Liver (tissue), 9 donors: ENCODE results near the gene TAS2R20. TPM values are rescaled to one million over a fixed set of nuclear protein-coding genes. Genes with fewer than 3 reads are reported as not detected.
"Not testable (repeated sequence)": the region's sequence is repeated elsewhere in the genome, so short reads cannot be mapped to it uniquely, and the experiment has no call there.

Experiments used
- DNase-seq: peaks from one replicate; pipeline ENCODE4 v3.0.0-alpha.2; 2017; ENCODE audit warnings: low spot score
- H3K27ac ChIP-seq, 2 donors: one replicate each; pipeline ENCODE4 v1.7.0; 2013; ENCODE audit warnings: inconsistent platforms in 2 of 2, low read length in 2 of 2, control low read depth in 1 of 2, low read depth in 1 of 2, mild to moderate bottlenecking in 1 of 2
- H3K27me3 ChIP-seq, 4 donors: one replicate each; pipeline versions ENCODE4 v1.6.1 to v1.7.0; 2013; ENCODE audit warnings: low read length in 3 of 4, inconsistent platforms in 1 of 4, mild to moderate bottlenecking in 1 of 4, moderate library complexity in 1 of 4; ENCODE audit not compliant: control insufficient read depth in 4 of 4, insufficient read depth in 4 of 4
- H3K36me3 ChIP-seq, 4 donors: one replicate each; pipeline versions ENCODE4 v1.6.1 to v1.7.0; 2013; ENCODE audit warnings: low read length in 3 of 4, mild to moderate bottlenecking in 3 of 4, low read depth in 1 of 4, moderate library complexity in 1 of 4; ENCODE audit not compliant: control insufficient read depth in 4 of 4, insufficient read depth in 3 of 4
- H3K4me1 ChIP-seq, 4 donors: one replicate each; pipeline versions ENCODE4 v1.6.1 to v1.7.0; 2013; ENCODE audit warnings: low read length in 3 of 4, mild to moderate bottlenecking in 3 of 4, moderate library complexity in 1 of 4; ENCODE audit not compliant: control insufficient read depth in 4 of 4, insufficient read depth in 4 of 4
- H3K4me3 ChIP-seq, 3 donors: one replicate each; pipeline versions ENCODE4 v1.6.1 to v1.7.0; 2013; ENCODE audit warnings: low read length in 3 of 3, control low read depth in 1 of 3, low read depth in 1 of 3, mild to moderate bottlenecking in 1 of 3
- H3K9ac ChIP-seq, 2 donors: one replicate each; pipeline ENCODE4 v1.7.0; 2013; ENCODE audit warnings: low read length in 2 of 2, mild to moderate bottlenecking in 2 of 2, moderate library complexity in 2 of 2, control low read depth in 1 of 2, low read depth in 1 of 2
- H3K9me3 ChIP-seq, 4 donors: one replicate each; pipeline versions ENCODE4 v1.6.1 to v1.7.0; 2013; ENCODE audit warnings: low read length in 3 of 4; ENCODE audit not compliant: control insufficient read depth in 4 of 4
- ATF3 ChIP-seq: IDR thresholded peaks from 2 replicates; pipeline ENCODE4 v1.6.1; 2016; ENCODE audit warnings: antibody characterized with exemption
- EGR1 ChIP-seq, 2 donors: IDR thresholded peaks; 2 replicates each; pipeline ENCODE4 v1.6.1; 2016 to 2018; ENCODE audit warnings: antibody characterized with exemption in 2 of 2, low read depth in 2 of 2
- GABPA ChIP-seq, 2 donors: IDR thresholded peaks in 1 of 2; conservative IDR thresholded peaks in 1 of 2; 2 replicates each; pipeline ENCODE4 v1.6.1; 2016; ENCODE audit warnings: antibody characterized with exemption in 2 of 2, mild to moderate bottlenecking in 1 of 2, moderate library complexity in 1 of 2
- RAD21 ChIP-seq, 2 donors: IDR thresholded peaks; 2 replicates each; pipeline ENCODE4 v1.6.1; 2016; ENCODE audit warnings: antibody characterized with exemption in 2 of 2, mild to moderate bottlenecking in 2 of 2
- REST ChIP-seq: IDR thresholded peaks from 2 replicates; pipeline ENCODE4 v1.6.1; 2016; ENCODE audit warnings: antibody characterized with exemption, mild to moderate bottlenecking
- RXRA ChIP-seq, 2 donors: IDR thresholded peaks; 2 replicates each; pipeline ENCODE4 v1.6.1; 2017 to 2018; ENCODE audit warnings: antibody characterized with exemption in 2 of 2, mild to moderate bottlenecking in 1 of 2
- SP1 ChIP-seq: IDR thresholded peaks from 2 replicates; pipeline ENCODE4 v1.6.1; 2018; ENCODE audit warnings: antibody characterized with exemption, mild to moderate bottlenecking
- TAF1 ChIP-seq: conservative IDR thresholded peaks from 2 replicates; pipeline ENCODE4 v1.6.1; 2016; ENCODE audit warnings: antibody characterized with exemption, mild to moderate bottlenecking
- YY1 ChIP-seq: IDR thresholded peaks from 2 replicates; pipeline ENCODE4 v1.6.1; 2016; ENCODE audit warnings: antibody characterized with exemption, mild to moderate bottlenecking
- WGBS: extraction: QIAGEN DNeasy Blood & Tissue Kit; methylation state at CpG from one replicate; pipeline ENCODE4 v1.1.7; 2013; 5-methylcytosine and 5-hydroxymethylcytosine counted together
- polyA plus RNA-seq, 2 donors: library from polyadenylated mRNA; stranded (reverse) in 1 of 2; unstranded in 1 of 2; fragments of 200-250 nt in 1 of 2; fragments of >200 nt in 1 of 2; fragmentation: Nextera tagmentation in 1 of 2; extraction: Ambion mirVana in 1 of 2; gene quantifications; one replicate each; pipeline versions ENCODE4 v1.2.1 to v1.2.3, GENCODE V29; 2013 to 2015
- total RNA-seq, 2 donors: library from RNA; depleted of rRNA; stranded (reverse); fragments of >200 nt; gene quantifications; one replicate each; pipeline ENCODE4 v1.2.3, GENCODE V29; 2014
- TF ChIP-seq, protein P1 (sequence below): IDR thresholded peaks from 2 replicates; pipeline ENCODE4 v1.6.1; 2016; ENCODE audit warnings: antibody characterized with exemption
- TF ChIP-seq, protein P2 (sequence below): IDR thresholded peaks from 2 replicates; pipeline ENCODE4 v1.6.1; 2016; ENCODE audit warnings: antibody characterized with exemption
- donor health status: healthy.
- donor health status: healthy.
- donor health status: healthy.
- donor health status: healthy.
- donor health status: healthy.

Gene TAS2R20
- total and polyA plus RNA-seq, 4 donors = 0.03 to 5.9 (median 0.92) TPM

DNA sequence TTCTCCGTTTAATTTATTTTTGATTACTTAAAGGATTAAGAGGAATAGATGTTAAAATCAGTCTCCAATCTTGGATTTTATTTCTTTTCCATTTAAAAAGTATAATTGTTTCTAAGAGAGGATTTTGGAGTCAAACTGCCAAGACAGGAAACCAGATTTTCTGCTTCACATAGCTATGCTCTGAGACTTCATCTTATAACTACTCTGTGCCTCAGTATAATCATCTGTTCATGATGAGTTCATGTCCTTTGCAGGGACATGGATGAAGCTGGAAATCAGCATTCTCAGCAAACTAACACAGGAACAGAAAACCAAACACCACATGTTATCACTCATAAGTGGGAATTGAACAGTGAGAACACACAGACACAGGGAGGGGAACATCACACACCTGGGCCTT lies 42.1 kb upstream of the TAS2R20 start:
- no peak overlapping the region for H3K9ac ChIP-seq
- TF ChIP-seq REST = no peak
- 89% methylated on average over 1 of the region's 1 CpG for WGBS

DNA sequence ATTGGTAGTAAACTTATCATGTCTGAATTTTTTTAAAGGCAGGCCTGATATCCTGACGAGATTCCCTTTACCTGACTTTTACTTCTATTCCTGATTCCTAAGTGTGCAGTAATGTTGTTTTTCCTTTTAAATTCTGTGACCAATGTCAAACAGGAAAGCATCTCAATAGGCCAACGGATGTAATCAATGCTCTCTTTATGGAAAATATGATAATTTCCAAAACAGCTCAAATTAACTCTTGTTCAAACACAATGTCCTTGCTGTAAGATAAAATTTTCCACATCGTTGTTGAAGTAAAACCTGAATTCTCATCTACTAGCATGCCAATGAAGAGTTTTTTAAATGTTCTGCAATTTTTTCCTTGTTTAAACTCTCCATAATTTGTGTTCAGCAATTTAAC lies 41.1 kb upstream of the TAS2R20 start:
- Histone ChIP-seq H3K27me3 (no peaks in the 10 kb centered on the region), H3K9me3 (no peaks in the 10 kb centered on the region), H3K36me3 (peaks cover 0 to 3% (median 0%) of the 10 kb centered on the region in 4 donors), H3K4me1 (no peaks in the 10 kb centered on the region), H3K9ac (no peak overlapping the region), H3K27ac (no peak overlapping the region), H3K4me3 (no peak overlapping the region)
- DNase-seq = no peak
- TF ChIP-seq YY1 (no peak), TAF1 (no peak), SP1 (no peak), RAD21 (IDR thresholded peaks at IDR 0.05) (no peak), GABPA (IDR thresholded peaks at IDR 0.05 in 1 of 2, conservative IDR thresholded peaks at IDR 0.05 in 1 of 2) (no peak), ATF3 (no peak), RXRA (IDR thresholded peaks at IDR 0.05) (no peak), EGR1 (IDR thresholded peaks at IDR 0.05; ENCODE audit: low read depth in 2 of 2) (no peak)
- TF ChIP-seq, protein P1, sequence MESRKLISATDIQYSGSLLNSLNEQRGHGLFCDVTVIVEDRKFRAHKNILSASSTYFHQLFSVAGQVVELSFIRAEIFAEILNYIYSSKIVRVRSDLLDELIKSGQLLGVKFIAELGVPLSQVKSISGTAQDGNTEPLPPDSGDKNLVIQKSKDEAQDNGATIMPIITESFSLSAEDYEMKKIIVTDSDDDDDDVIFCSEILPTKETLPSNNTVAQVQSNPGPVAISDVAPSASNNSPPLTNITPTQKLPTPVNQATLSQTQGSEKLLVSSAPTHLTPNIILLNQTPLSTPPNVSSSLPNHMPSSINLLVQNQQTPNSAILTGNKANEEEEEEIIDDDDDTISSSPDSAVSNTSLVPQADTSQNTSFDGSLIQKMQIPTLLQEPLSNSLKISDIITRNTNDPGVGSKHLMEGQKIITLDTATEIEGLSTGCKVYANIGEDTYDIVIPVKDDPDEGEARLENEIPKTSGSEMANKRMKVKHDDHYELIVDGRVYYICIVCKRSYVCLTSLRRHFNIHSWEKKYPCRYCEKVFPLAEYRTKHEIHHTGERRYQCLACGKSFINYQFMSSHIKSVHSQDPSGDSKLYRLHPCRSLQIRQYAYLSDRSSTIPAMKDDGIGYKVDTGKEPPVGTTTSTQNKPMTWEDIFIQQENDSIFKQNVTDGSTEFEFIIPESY = no peak
- TF ChIP-seq, protein P2, sequence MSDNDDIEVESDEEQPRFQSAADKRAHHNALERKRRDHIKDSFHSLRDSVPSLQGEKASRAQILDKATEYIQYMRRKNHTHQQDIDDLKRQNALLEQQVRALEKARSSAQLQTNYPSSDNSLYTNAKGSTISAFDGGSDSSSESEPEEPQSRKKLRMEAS = no peak
- 90% methylated on average over 3 of the region's 3 CpGs for WGBS

More for the DNA sequence above, 42.1 kb upstream of the TAS2R20 start:
- no peak for DNase-seq
- Histone ChIP-seq H3K9me3 (no peaks in the 10 kb centered on the region), H3K4me3 (no peak overlapping the region), H3K36me3 (peaks cover 0 to 4% (median 0%) of the 10 kb centered on the region in 4 donors), H3K27ac (no peak overlapping the region), H3K4me1 (no peaks in the 10 kb centered on the region), H3K27me3 (no peaks in the 10 kb centered on the region)

DNA sequence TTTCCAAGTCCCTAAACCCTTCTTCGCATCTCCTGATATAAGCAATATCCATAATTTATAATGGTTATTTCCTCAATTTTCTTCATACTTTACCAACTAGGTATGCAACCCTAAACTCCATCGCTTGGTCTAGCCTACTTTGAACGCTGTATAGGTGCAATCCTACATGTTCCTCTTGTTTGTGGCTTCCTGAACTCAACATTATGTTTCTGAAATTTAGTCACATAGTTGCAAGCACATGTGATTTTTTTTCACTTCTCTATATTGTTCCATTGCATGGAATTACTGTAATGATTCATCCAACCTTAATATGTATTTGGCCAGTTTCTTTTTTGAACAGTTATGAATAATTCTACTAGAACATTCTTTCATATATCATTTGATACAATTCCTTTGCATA lies 35.9 kb upstream of the TAS2R20 start:
- not testable (repeated sequence) for H3K36me3 ChIP-seq, H3K4me3 ChIP-seq, H3K9ac ChIP-seq, H3K27ac ChIP-seq, H3K9me3 ChIP-seq, H3K4me1 ChIP-seq, H3K27me3 ChIP-seq, DNase-seq
- 100% methylated on average over 1 of the region's 3 CpGs for WGBS
